Fibroblast of villous mesenchyme (primary cell): ENCODE measurements around the gene B9D2. TPM values are rescaled to one million over a fixed set of nuclear protein-coding genes. Genes with fewer than 3 reads are reported as not detected.

Experiments used
- DNase-seq: peaks from one replicate; pipeline ENCODE4 v3.0.0-alpha.2; 2010; ENCODE audit warnings: low read depth
- H3K4me3 ChIP-seq: 2 replicates; pipeline ENCODE4 v1.5.1; 2011; ENCODE audit warnings: low read depth, mild to moderate bottlenecking, low read length
- CTCF ChIP-seq: IDR thresholded peaks from 2 replicates; pipeline ENCODE4 v1.5.1; 2012; ENCODE audit warnings: low read depth, mild to moderate bottlenecking, low read length; ENCODE audit not compliant: insufficient read depth
- total RNA-seq: library from RNA; depleted of rRNA; stranded (reverse); fragments of >200 nt; gene quantifications from 2 replicates; pipeline ENCODE4 v1.2.3, GENCODE V29; 2012

Gene B9D2
- total RNA-seq, 1 donor = 3.5 TPM

- TF ChIP-seq CTCF = no peak
- H3K4me3 ChIP-seq = no peak overlapping the region
Measured at GRCh38 chr19:41305927-41306793, 57.8 kb downstream of the B9D2 start.

GRCh38 chr19:41304706-41305483 is 59.1 kb downstream of the B9D2 start:
- H3K4me3 ChIP-seq = no peak overlapping the region
- no peak for DNase-seq
- no peak for TF ChIP-seq CTCF

More at GRCh38 chr19:41305927-41306793, 57.8 kb downstream of the B9D2 start:
- no peak for DNase-seq

Other genes starting within 250 kb of the B9D2 start
- gene CYP2F1, start 249.7 kb downstream of the B9D2 start, total RNA-seq = not detected in 2 replicates
- gene CYP2S1, start 170.9 kb downstream of the B9D2 start, total RNA-seq = 1.6 and 1.7 TPM in 2 replicates
- gene AXL, start 144.9 kb downstream of the B9D2 start, total RNA-seq = 360 and 363 TPM in 2 replicates
- gene HNRNPUL1, start 99.8 kb downstream of the B9D2 start, total RNA-seq = 123 and 128 TPM in 2 replicates
- 9.7 and 11.2 TPM in 2 replicates for gene CCDC97, start 54.0 kb downstream of the B9D2 start, total RNA-seq
- 7.8 and 16.8 TPM in 2 replicates for gene TGFB1, start 10.2 kb downstream of the B9D2 start, total RNA-seq
- 2.6 and 5.5 TPM in 2 replicates for gene TMEM91, start 12.4 kb upstream of the B9D2 start, total RNA-seq
- gene EXOSC5, start 33.2 kb upstream of the B9D2 start, total RNA-seq = 12.5 and 15.1 TPM in 2 replicates
- gene BCKDHA, start 33.7 kb upstream of the B9D2 start, total RNA-seq = 21.2 and 24.8 TPM in 2 replicates
- gene B3GNT8, start 63.2 kb upstream of the B9D2 start, total RNA-seq = 0.86 and 1.6 TPM in 2 replicates
- gene DMAC2, start 75.8 kb upstream of the B9D2 start, total RNA-seq = 39.3 and 43.2 TPM in 2 replicates
- not detected in 2 replicates for gene ERICH4, start 79.0 kb upstream of the B9D2 start, total RNA-seq
- gene CEACAM21, start 212.0 kb upstream of the B9D2 start, total RNA-seq = not detected in 2 replicates